ENCODE measurements around the gene LRRC25. TPM values are rescaled to one million over a fixed set of nuclear protein-coding genes. Genes with fewer than 3 reads are reported as not detected.

Gene LRRC25
- total RNA-seq, 1 experiment from 2014 or later: not detected

GRCh38 chr19:18424890-18425514 is 27.6 kb upstream of the LRRC25 start:
- intact Hi-C loops (cut with micrococcal nuclease; ENCODE audit: unreplicated experiment): no loop called here
- Histone ChIP-seq H3K27ac (no peak overlapping the region), H3K4me2 (no peak overlapping the region), H3K9me3 (ENCODE audit: insufficient read depth, low read depth) (no peaks in the 10 kb centered on the region), H3K79me2 (ENCODE audit: low read depth) (peaks cover 41% of the 10 kb centered on the region), H3F3A (ENCODE audit: insufficient read depth, low read depth) (peaks cover 8% of the 10 kb centered on the region; the same call in 1 of the 2 replicates), H2AFZ (no peak overlapping the region), H3K36me3 (ENCODE audit: low read depth) (no peaks in the 10 kb centered on the region), H3K4me1 (replicated peaks; ENCODE audit: insufficient read depth) (peaks cover 12% of the 10 kb centered on the region), H4K20me1 (ENCODE audit: insufficient read depth) (peaks cover 61% of the 10 kb centered on the region), H3K27me3 (ENCODE audit: insufficient read depth, low read depth) (no peaks in the 10 kb centered on the region), H3K4me3 (no peak overlapping the region), H3K9me2 (ENCODE audit: insufficient read depth) (no peaks in the 10 kb centered on the region)
- no peak for DNase-seq
- ChIA-PET CTCF (interaction anchor here (0.5 kb wide), 1 partner anchor 497 kb away, joined by 5 read pairs; no protein-coding TSS in a partner anchor), POLR2A (ENCODE audit: unreplicated experiment) (no interaction called here)
- TF ChIP-seq CTCF (conservative IDR thresholded peaks at IDR 0.05) (no peak), EZH2 (IDR thresholded peaks at IDR 0.05; ENCODE audit: low read depth) (no peak)
- BruUV-seq (replicated peaks): no TSS peak

GRCh38 chr19:18424122-18424889 is 26.9 kb upstream of the LRRC25 start:
- no peaks in the 10 kb centered on the region for H3K9me3 ChIP-seq (ENCODE audit: insufficient read depth, low read depth)
- CTCF ChIA-PET: interaction anchor here (0.5 kb wide), 1 partner anchor 478 kb away, joined by 4 read pairs; no protein-coding TSS in a partner anchor
- H3K27me3 ChIP-seq (ENCODE audit: insufficient read depth, low read depth): no peaks in the 10 kb centered on the region
- BruUV-seq (replicated peaks): no TSS peak
- H4K20me1 ChIP-seq (ENCODE audit: insufficient read depth): peaks cover 61% of the 10 kb centered on the region
- no peak overlapping the region for H3K27ac ChIP-seq
- peaks cover 12% of the 10 kb centered on the region for H3K4me1 ChIP-seq (replicated peaks; ENCODE audit: insufficient read depth)
- peaks cover 8% of the 10 kb centered on the region; the same call in 1 of the 2 replicates for H3F3A ChIP-seq (ENCODE audit: insufficient read depth, low read depth)
- no peak overlapping the region for H3K4me2 ChIP-seq
- H3K9me2 ChIP-seq (ENCODE audit: insufficient read depth): no peaks in the 10 kb centered on the region
- intact Hi-C loops (cut with micrococcal nuclease; ENCODE audit: unreplicated experiment): no loop called here
- no peak overlapping the region for H3K4me3 ChIP-seq
- POLR2A ChIA-PET (ENCODE audit: unreplicated experiment): no interaction called here
- TF ChIP-seq EZH2 (IDR thresholded peaks at IDR 0.05; ENCODE audit: low read depth): no peak
- TF ChIP-seq CTCF (conservative IDR thresholded peaks at IDR 0.05): no peak
- H3K79me2 ChIP-seq (ENCODE audit: low read depth): peaks cover 44% of the 10 kb centered on the region
- H2AFZ ChIP-seq: no peak overlapping the region
- no peaks in the 10 kb centered on the region for H3K36me3 ChIP-seq (ENCODE audit: low read depth)
- no peak for DNase-seq

- intact Hi-C loops (cut with micrococcal nuclease; ENCODE audit: unreplicated experiment): no loop called here
- Histone ChIP-seq H3K4me1 (replicated peaks; ENCODE audit: insufficient read depth) (peaks cover 17% of the 10 kb centered on the region), H3K9me2 (ENCODE audit: insufficient read depth) (no peaks in the 10 kb centered on the region), H3K4me2 (no peak overlapping the region), H3K27ac (no peak overlapping the region), H3K36me3 (ENCODE audit: low read depth) (no peaks in the 10 kb centered on the region), H2AFZ (no peak overlapping the region), H3K4me3 (no peak overlapping the region), H3F3A (ENCODE audit: insufficient read depth, low read depth) (peaks cover 13% of the 10 kb centered on the region; the same call in 1 of the 2 replicates), H3K79me2 (ENCODE audit: low read depth) (peaks cover 44% of the 10 kb centered on the region), H3K27me3 (ENCODE audit: insufficient read depth, low read depth) (no peaks in the 10 kb centered on the region), H3K9me3 (ENCODE audit: insufficient read depth, low read depth) (no peaks in the 10 kb centered on the region), H4K20me1 (ENCODE audit: insufficient read depth) (peaks cover 61% of the 10 kb centered on the region)
- no TSS peak for BruUV-seq (replicated peaks)
- ChIA-PET POLR2A (ENCODE audit: unreplicated experiment) (no interaction called here), CTCF (interaction anchor here (0.5 kb wide), 1 partner anchor 477 kb away, joined by 4 read pairs; no protein-coding TSS in a partner anchor)
- no peak for DNase-seq
- no peak for TF ChIP-seq EZH2 (IDR thresholded peaks at IDR 0.05; ENCODE audit: low read depth)
- TF ChIP-seq CTCF (conservative IDR thresholded peaks at IDR 0.05): no peak
Measured at GRCh38 chr19:18423258-18424020, 26.0 kb upstream of the LRRC25 start.
